Measurements from ENCODE around the gene PRPF4.

- TF ChIP-seq, protein P1, sequence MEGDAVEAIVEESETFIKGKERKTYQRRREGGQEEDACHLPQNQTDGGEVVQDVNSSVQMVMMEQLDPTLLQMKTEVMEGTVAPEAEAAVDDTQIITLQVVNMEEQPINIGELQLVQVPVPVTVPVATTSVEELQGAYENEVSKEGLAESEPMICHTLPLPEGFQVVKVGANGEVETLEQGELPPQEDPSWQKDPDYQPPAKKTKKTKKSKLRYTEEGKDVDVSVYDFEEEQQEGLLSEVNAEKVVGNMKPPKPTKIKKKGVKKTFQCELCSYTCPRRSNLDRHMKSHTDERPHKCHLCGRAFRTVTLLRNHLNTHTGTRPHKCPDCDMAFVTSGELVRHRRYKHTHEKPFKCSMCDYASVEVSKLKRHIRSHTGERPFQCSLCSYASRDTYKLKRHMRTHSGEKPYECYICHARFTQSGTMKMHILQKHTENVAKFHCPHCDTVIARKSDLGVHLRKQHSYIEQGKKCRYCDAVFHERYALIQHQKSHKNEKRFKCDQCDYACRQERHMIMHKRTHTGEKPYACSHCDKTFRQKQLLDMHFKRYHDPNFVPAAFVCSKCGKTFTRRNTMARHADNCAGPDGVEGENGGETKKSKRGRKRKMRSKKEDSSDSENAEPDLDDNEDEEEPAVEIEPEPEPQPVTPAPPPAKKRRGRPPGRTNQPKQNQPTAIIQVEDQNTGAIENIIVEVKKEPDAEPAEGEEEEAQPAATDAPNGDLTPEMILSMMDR (conservative IDR thresholded peaks at IDR 0.05; ENCODE audit: low read length), result no peak
- no peak for TF ChIP-seq EZH2phosphoT487 (IDR thresholded peaks at IDR 0.05; ENCODE audit: borderline replicate concordance, low read depth, low read length)
Observed at GRCh38 chr9:113311961-113312360, 36.5 kb downstream of the PRPF4 start.

All from OCI-LY7 (cell line).